WTC11 (cell line): ENCODE measurements around the gene NBEA. TPM values are rescaled to one million over a fixed set of nuclear protein-coding genes. Genes with fewer than 3 reads are reported as not detected.

ENCODE experiments used
- ATAC-seq: fragments of 200-7000 bp; cut with Tn5 transposase; 2 replicates; pipeline ENCODE4 v1.10.0; 2021; ENCODE audit warnings: mild to moderate bottlenecking, moderate library complexity
- CTCF ChIA-PET: fragments of 300-600 bp; sonication (Branson Sonifier 250); formaldehyde crosslinking; loops from one replicate; lab custom pipeline; 2021; ENCODE audit warnings: antibody characterized with exemption; lab: Charles Lee
- POLR2A ChIA-PET: fragments of 350-600 bp; sonication (Branson Sonifier 250); formaldehyde crosslinking; loops from one replicate; lab custom pipeline; 2021; ENCODE audit warnings: antibody characterized with exemption; lab: Charles Lee
- DNase-seq: peaks from one replicate; pipeline ENCODE4 v3.0.0; 2021; ENCODE audit warnings: low spot score
- H3K27ac Mint-ChIP-seq: 2 replicates; pipeline ENCODE4 v1.8.0; 2021; ENCODE audit warnings: mixed read lengths
- H3K27me3 Mint-ChIP-seq: 2 replicates; pipeline ENCODE4 v1.8.0; 2021; ENCODE audit warnings: low read depth, mild to moderate bottlenecking, moderate library complexity, mixed read lengths
- H3K36me3 Mint-ChIP-seq: 2 replicates; pipeline ENCODE4 v1.8.0; 2021; ENCODE audit warnings: mixed read lengths
- H3K4me1 Mint-ChIP-seq: 2 replicates; pipeline ENCODE4 v1.8.0; 2022; ENCODE audit warnings: mixed read lengths
- H3K4me3 Mint-ChIP-seq: 2 replicates; pipeline ENCODE4 v1.8.0; 2021; ENCODE audit warnings: mild to moderate bottlenecking, moderate library complexity, mixed read lengths
- H3K9me3 Mint-ChIP-seq: 2 replicates; pipeline ENCODE4 v1.8.0; 2021; ENCODE audit warnings: mixed read lengths
- FOXK1 ChIP-seq: sonication (generic); formaldehyde crosslinking; IDR thresholded peaks from 2 replicates; pipeline ENCODE4 v1.8.0; 2022; ENCODE audit warnings: mild to moderate bottlenecking, moderate library complexity, missing genetic modification reagents
- GABPB1 ChIP-seq: sonication (generic); formaldehyde crosslinking; IDR thresholded peaks from 2 replicates; pipeline ENCODE4 v1.8.1; 2023; ENCODE audit warnings: mild to moderate bottlenecking, missing genetic modification reagents
- NR1H2 ChIP-seq: sonication (generic); formaldehyde crosslinking; IDR thresholded peaks from 2 replicates; pipeline ENCODE4 v1.9.0; 2021; ENCODE audit warnings: mild to moderate bottlenecking, moderate library complexity, missing genetic modification reagents
- OVOL2 ChIP-seq: fragments of 250-450 bp; sonication (Bioruptor Pico); IDR thresholded peaks from 2 replicates; pipeline ENCODE4 v1.9.0; 2021; ENCODE audit warnings: mild to moderate bottlenecking, borderline replicate concordance
- ZNF138 ChIP-seq: sonication (generic); formaldehyde crosslinking; conservative IDR thresholded peaks from 2 replicates; pipeline ENCODE4 v1.8.1; 2022; ENCODE audit warnings: mild to moderate bottlenecking, moderate library complexity, missing genetic modification reagents
- ZNF423 ChIP-seq: fragments of 250-450 bp; sonication (Bioruptor Pico); IDR thresholded peaks from 2 replicates; pipeline ENCODE4 v2.1.2; 2022; ENCODE audit warnings: mild to moderate bottlenecking, moderate library complexity
- total RNA-seq: library from RNA; stranded (reverse); gene quantifications from 3 replicates; pipeline ENCODE4 v1.2.3, GENCODE V29; 2021
- TF ChIP-seq, protein P1 (sequence below): sonication (generic); formaldehyde crosslinking; conservative IDR thresholded peaks from 2 replicates; pipeline ENCODE4 v1.8.1; 2023; ENCODE audit warnings: mild to moderate bottlenecking, low read depth, missing genetic modification reagents, moderate library complexity
- TF ChIP-seq, protein P2 (sequence below): sonication (generic); formaldehyde crosslinking; IDR thresholded peaks from 2 replicates; pipeline ENCODE4 v1.8.1; 2023; ENCODE audit warnings: mild to moderate bottlenecking, missing genetic modification reagents, borderline replicate concordance
- TF ChIP-seq, protein P3 (sequence below): fragments of 250-450 bp; sonication (Bioruptor Pico); conservative IDR thresholded peaks from 2 replicates; pipeline ENCODE4 v1.9.0; 2021; ENCODE audit warnings: mild to moderate bottlenecking
- TF ChIP-seq, protein P4 (sequence below): sonication (generic); formaldehyde crosslinking; IDR thresholded peaks from 2 replicates; pipeline ENCODE4 v1.8.1; 2022; ENCODE audit warnings: mild to moderate bottlenecking, missing genetic modification reagents, moderate library complexity, borderline replicate concordance
- TF ChIP-seq, protein P5 (sequence below): sonication (generic); formaldehyde crosslinking; IDR thresholded peaks from 2 replicates; pipeline ENCODE4 v1.8.1; 2022; ENCODE audit warnings: low read depth, mild to moderate bottlenecking, moderate library complexity, missing genetic modification reagents, borderline replicate concordance

NBEA gene
- total RNA-seq, 1 experiment from 2014 or later: 20.9 TPM

DNA sequence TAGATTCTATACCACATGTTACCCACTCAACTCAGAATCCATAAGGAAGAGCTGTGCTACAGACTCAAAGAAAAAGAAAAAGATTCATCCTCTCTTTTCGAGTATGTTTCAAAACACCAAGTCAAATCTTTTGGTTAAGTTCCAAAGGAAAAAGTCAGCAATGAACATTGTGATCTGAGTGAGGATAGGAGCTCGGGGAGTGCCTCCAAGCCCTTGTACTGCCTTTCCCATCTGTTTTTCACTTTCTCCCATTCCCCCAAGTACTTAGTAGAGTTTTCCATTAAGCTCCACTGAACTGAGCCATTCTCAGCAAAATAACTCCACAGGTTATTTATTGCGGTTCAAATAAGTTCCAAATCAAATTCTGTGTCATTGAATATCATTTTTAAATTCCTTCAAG, 582.1 kb downstream of the NBEA start (continued):
- TF ChIP-seq, protein P1, sequence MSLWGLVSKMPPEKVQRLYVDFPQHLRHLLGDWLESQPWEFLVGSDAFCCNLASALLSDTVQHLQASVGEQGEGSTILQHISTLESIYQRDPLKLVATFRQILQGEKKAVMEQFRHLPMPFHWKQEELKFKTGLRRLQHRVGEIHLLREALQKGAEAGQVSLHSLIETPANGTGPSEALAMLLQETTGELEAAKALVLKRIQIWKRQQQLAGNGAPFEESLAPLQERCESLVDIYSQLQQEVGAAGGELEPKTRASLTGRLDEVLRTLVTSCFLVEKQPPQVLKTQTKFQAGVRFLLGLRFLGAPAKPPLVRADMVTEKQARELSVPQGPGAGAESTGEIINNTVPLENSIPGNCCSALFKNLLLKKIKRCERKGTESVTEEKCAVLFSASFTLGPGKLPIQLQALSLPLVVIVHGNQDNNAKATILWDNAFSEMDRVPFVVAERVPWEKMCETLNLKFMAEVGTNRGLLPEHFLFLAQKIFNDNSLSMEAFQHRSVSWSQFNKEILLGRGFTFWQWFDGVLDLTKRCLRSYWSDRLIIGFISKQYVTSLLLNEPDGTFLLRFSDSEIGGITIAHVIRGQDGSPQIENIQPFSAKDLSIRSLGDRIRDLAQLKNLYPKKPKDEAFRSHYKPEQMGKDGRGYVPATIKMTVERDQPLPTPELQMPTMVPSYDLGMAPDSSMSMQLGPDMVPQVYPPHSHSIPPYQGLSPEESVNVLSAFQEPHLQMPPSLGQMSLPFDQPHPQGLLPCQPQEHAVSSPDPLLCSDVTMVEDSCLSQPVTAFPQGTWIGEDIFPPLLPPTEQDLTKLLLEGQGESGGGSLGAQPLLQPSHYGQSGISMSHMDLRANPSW: no peak
- TF ChIP-seq, protein P2, sequence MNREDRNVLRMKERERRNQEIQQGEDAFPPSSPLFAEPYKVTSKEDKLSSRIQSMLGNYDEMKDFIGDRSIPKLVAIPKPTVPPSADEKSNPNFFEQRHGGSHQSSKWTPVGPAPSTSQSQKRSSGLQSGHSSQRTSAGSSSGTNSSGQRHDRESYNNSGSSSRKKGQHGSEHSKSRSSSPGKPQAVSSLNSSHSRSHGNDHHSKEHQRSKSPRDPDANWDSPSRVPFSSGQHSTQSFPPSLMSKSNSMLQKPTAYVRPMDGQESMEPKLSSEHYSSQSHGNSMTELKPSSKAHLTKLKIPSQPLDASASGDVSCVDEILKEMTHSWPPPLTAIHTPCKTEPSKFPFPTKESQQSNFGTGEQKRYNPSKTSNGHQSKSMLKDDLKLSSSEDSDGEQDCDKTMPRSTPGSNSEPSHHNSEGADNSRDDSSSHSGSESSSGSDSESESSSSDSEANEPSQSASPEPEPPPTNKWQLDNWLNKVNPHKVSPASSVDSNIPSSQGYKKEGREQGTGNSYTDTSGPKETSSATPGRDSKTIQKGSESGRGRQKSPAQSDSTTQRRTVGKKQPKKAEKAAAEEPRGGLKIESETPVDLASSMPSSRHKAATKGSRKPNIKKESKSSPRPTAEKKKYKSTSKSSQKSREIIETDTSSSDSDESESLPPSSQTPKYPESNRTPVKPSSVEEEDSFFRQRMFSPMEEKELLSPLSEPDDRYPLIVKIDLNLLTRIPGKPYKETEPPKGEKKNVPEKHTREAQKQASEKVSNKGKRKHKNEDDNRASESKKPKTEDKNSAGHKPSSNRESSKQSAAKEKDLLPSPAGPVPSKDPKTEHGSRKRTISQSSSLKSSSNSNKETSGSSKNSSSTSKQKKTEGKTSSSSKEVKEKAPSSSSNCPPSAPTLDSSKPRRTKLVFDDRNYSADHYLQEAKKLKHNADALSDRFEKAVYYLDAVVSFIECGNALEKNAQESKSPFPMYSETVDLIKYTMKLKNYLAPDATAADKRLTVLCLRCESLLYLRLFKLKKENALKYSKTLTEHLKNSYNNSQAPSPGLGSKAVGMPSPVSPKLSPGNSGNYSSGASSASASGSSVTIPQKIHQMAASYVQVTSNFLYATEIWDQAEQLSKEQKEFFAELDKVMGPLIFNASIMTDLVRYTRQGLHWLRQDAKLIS: no peak
- TF ChIP-seq, protein P3, sequence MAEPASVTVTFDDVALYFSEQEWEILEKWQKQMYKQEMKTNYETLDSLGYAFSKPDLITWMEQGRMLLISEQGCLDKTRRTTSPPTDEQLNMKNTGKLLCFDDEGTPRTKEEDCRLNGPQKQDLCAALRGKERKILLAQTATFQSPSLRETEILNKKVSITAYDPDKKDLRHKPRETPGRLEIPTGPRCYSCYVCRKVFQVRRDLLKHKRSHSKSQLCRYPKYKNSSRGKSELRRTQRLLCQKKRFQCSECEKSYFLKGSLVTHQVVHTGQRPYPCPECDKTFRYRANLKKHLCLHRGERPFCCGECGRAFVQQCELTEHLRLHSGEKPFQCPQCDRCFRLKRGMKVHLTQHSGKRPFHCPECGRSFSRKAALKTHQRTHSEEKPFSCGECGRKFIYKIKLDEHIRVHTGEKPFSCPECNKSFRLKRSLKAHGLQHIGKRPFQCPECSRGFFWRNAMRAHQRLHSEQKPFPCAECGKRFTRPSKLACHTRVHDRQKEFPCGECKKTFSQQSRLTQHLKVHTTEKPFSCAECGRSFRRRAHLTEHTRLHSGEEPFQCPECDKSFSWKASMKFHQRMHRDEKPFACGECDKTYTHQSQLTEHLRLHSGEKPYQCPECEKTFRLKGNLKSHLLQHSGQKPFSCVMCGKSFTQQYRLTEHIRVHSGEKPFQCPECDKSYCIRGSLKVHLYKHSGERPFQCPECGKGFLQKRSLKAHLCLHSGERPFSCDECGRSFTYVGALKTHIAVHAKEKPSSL (CRISPR knock-in tag): no peak
- TF ChIP-seq NR1H2 (CRISPR knock-in tag) (no peak), GABPB1 (CRISPR knock-in tag) (no peak), OVOL2 (CRISPR knock-in tag) (no peak), ZNF423 (CRISPR knock-in tag) (no peak)

DNA sequence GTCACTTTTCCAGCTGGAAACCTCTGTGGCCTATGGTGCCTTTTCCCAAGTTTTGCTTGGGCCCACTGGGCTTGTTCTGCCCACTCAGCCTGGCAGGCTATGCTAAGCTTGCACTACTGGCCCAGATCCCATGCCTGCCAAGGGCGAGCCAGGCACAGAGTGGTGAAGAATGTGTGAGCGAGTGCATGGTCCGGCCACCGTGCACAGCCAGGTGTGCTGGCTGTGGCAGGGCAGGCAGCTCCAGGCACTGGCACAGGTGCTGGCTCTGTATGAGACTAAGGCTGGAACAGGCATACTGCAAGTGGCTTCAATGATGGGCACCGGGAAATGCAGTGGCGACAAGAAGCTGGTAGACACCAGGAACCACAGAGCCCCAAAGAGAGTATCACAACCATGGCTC, 584.5 kb downstream of the NBEA start:
- ATAC-seq: no peak
- H3K27me3 Mint-ChIP-seq: no peaks in the 10 kb centered on the region
- CTCF ChIA-PET: no interaction called here
- peaks cover 4% of the 10 kb centered on the region for H3K9me3 Mint-ChIP-seq
- POLR2A ChIA-PET: interaction anchor here (0.9 kb wide), 1 partner anchor 14 kb away, joined by 3 read pairs; no protein-coding TSS in a partner anchor
- H3K36me3 Mint-ChIP-seq: peaks cover 4% of the 10 kb centered on the region
- H3K4me1 Mint-ChIP-seq: no peaks in the 10 kb centered on the region
- H3K27ac Mint-ChIP-seq: no peak overlapping the region
- H3K4me3 Mint-ChIP-seq: no peak overlapping the region
- no peak for TF ChIP-seq FOXK1 (CRISPR knock-in tag)
- TF ChIP-seq, protein P4, sequence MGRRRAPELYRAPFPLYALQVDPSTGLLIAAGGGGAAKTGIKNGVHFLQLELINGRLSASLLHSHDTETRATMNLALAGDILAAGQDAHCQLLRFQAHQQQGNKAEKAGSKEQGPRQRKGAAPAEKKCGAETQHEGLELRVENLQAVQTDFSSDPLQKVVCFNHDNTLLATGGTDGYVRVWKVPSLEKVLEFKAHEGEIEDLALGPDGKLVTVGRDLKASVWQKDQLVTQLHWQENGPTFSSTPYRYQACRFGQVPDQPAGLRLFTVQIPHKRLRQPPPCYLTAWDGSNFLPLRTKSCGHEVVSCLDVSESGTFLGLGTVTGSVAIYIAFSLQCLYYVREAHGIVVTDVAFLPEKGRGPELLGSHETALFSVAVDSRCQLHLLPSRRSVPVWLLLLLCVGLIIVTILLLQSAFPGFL (CRISPR knock-in tag): no peak
- TF ChIP-seq, all 79 proteins: peak for 0
- no peak for DNase-seq

DNA sequence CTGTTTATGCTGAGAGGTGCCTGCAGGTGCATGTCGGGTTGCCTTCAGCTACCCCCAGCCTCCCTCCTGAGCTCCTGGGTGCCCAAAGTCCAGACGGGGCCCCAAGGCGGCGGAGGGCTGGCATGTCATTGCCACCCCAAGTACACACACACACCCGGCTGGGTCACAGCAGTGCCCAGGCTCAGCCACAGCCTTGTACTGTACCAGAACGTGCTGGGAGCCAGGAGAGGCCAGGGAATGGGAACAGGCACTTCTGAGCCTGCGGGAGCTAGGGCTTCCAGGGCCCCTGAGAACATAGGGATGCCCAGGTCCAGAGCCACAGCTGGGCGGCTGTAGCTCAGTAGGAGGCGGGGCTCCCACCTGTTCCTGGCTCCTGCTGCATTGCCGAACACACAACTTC, 585.4 kb downstream of the NBEA start:
- no peak for DNase-seq
- ChIA-PET POLR2A (no interaction called here), CTCF (no interaction called here)
- H3K27ac Mint-ChIP-seq: no peak overlapping the region
- H3K36me3 Mint-ChIP-seq: no peaks in the 10 kb centered on the region
- H3K9me3 Mint-ChIP-seq: no peaks in the 10 kb centered on the region
- ATAC-seq: no peak; the same call in 1 of the 2 replicates
- TF ChIP-seq, protein P5, sequence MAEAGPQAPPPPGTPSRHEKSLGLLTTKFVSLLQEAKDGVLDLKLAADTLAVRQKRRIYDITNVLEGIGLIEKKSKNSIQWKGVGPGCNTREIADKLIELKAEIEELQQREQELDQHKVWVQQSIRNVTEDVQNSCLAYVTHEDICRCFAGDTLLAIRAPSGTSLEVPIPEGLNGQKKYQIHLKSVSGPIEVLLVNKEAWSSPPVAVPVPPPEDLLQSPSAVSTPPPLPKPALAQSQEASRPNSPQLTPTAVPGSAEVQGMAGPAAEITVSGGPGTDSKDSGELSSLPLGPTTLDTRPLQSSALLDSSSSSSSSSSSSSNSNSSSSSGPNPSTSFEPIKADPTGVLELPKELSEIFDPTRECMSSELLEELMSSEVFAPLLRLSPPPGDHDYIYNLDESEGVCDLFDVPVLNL (CRISPR knock-in tag): no peak
- TF ChIP-seq ZNF138 (CRISPR knock-in tag): no peak
- H3K27me3 Mint-ChIP-seq: no peaks in the 10 kb centered on the region
- no peaks in the 10 kb centered on the region for H3K4me1 Mint-ChIP-seq
- no peak overlapping the region for H3K4me3 Mint-ChIP-seq
